Prostate gland (tissue), 2 donors: ENCODE results near the gene RNF40. TPM values are rescaled to one million over a fixed set of nuclear protein-coding genes. Genes with fewer than 3 reads are reported as not detected.

Experiments
- DNase-seq: peaks from one replicate; pipeline ENCODE4 v3.0.0-alpha.2; 2019; ENCODE audit warnings: low spot score
- H3K27ac ChIP-seq, 2 donors: fragments of 200-600 bp; sonication (generic); 2 replicates each; pipeline ENCODE4 v1.5.1; 2017 to 2019
- H3K27me3 ChIP-seq: fragments of 200-600 bp; sonication (generic); replicated peaks from 2 replicates; pipeline ENCODE4 v1.5.1; 2019; ENCODE audit not compliant: insufficient read depth
- H3K36me3 ChIP-seq, 2 donors: fragments of 200-600 bp; sonication (generic); 1 replicate in 1 of 2; 2 replicates in 1 of 2; pipeline versions ENCODE4 v1.5.1 to v1.8.1; 2017 to 2019
- H3K4me1 ChIP-seq: fragments of 200-600 bp; sonication (generic); replicated peaks from 2 replicates; pipeline ENCODE4 v1.5.1; 2019
- H3K4me3 ChIP-seq, 2 donors: fragments of 200-600 bp; sonication (generic); 2 replicates each; pipeline ENCODE4 v1.5.1; 2017 to 2019
- H3K9me3 ChIP-seq: fragments of 200-600 bp; sonication (generic); 2 replicates; pipeline ENCODE4 v1.5.1; 2017
- POLR2A ChIP-seq: fragments of 450-650 bp; IDR thresholded peaks from one replicate; pipeline ENCODE4 v1.6.1; 2016; ENCODE audit warnings: antibody characterized with exemption, mild to moderate bottlenecking
- POLR2AphosphoS5 ChIP-seq: sonication (generic); formaldehyde crosslinking; IDR thresholded peaks from one replicate; pipeline ENCODE4 v1.6.1; 2017; ENCODE audit warnings: antibody characterized with exemption
- WGBS: methylation state at CpG from one replicate; pipeline ENCODE4 v1.1.5; 2018; 5-methylcytosine and 5-hydroxymethylcytosine counted together
- intact Hi-C: fragments of 100-400 bp; cut with DNase I; formaldehyde crosslinking; loops from one replicate; pipeline ENCODE4 v1.14.2; 2022
- total RNA-seq, 2 donors: library from RNA; depleted of rRNA; stranded (reverse); fragments of >200 nt; gene quantifications; one replicate each; pipeline ENCODE4 v1.1.0, GENCODE V29; 2016
- TF ChIP-seq, protein P1 (sequence below), 4 experiments: fragments of 200-600 bp in 2 of 4; fragments of 450-650 bp in 2 of 4; sonication (generic) in 2 of 4; IDR thresholded peaks; 1 replicate in 3 of 4; 2 replicates in 1 of 4; pipeline ENCODE4 v1.5.1; 2016 to 2019; ENCODE audit warnings: antibody characterized with exemption in 4 of 4, mild to moderate bottlenecking in 2 of 4, moderate library complexity in 2 of 4

The RNF40 gene
- total RNA-seq, 2 donors from 2014 or later, result 89.9 to 113 TPM

DNA sequence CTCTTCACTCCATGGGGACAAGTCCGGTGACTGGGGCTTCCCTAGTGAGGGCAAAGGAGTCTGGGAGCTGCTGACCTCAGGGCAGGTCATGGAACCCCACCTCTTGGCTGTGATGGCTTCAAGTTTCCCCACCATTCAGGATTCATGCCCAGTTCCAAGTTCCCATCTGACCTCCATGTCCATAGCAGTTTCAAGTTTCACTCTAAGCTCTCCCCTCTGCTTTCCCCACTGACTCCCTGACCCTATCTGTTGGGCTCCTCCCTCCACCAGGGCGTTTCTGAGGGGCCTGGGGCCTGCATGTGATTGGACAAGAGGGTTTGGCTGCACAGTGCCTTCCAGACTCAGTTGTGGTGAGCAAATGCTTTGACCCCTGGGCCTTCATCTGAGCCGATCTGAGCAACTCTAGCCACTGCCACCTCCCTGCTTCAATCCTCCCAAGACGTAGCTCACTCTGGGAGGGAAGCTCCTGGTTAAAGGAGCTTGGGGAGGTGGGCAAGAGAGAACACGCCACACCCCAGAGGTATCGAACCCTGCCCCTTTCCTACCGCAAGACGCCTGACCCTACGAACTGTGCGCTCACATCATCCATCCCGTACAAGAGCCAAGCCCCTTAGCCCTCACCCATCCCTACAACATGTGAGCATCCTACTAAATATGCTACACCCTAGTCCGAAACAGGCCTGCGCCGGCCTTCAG, 16.6 kb downstream of the RNF40 start:
- Histone ChIP-seq H3K4me3 (no peak overlapping the region), H3K4me1 (no peaks in the 10 kb centered on the region), H3K9me3 (no peaks in the 10 kb centered on the region), H3K27me3 (no peaks in the 10 kb centered on the region), H3K27ac (no peak overlapping the region), H3K36me3 (peaks cover 0 to 13% of the 10 kb centered on the region in 2 donors)
- no peak for DNase-seq
- TF ChIP-seq POLR2AphosphoS5 (no peak), POLR2A (no peak)
- TF ChIP-seq, protein P1, sequence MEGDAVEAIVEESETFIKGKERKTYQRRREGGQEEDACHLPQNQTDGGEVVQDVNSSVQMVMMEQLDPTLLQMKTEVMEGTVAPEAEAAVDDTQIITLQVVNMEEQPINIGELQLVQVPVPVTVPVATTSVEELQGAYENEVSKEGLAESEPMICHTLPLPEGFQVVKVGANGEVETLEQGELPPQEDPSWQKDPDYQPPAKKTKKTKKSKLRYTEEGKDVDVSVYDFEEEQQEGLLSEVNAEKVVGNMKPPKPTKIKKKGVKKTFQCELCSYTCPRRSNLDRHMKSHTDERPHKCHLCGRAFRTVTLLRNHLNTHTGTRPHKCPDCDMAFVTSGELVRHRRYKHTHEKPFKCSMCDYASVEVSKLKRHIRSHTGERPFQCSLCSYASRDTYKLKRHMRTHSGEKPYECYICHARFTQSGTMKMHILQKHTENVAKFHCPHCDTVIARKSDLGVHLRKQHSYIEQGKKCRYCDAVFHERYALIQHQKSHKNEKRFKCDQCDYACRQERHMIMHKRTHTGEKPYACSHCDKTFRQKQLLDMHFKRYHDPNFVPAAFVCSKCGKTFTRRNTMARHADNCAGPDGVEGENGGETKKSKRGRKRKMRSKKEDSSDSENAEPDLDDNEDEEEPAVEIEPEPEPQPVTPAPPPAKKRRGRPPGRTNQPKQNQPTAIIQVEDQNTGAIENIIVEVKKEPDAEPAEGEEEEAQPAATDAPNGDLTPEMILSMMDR (IDR thresholded peaks at IDR 0.05), result no peak
- intact Hi-C loops, result loop anchor here (5.0 kb wide), 1 partner anchor 46 kb away; no protein-coding TSS in a partner anchor
- 77% methylated on average over 14 of the region's 14 CpGs for WGBS

DNA sequence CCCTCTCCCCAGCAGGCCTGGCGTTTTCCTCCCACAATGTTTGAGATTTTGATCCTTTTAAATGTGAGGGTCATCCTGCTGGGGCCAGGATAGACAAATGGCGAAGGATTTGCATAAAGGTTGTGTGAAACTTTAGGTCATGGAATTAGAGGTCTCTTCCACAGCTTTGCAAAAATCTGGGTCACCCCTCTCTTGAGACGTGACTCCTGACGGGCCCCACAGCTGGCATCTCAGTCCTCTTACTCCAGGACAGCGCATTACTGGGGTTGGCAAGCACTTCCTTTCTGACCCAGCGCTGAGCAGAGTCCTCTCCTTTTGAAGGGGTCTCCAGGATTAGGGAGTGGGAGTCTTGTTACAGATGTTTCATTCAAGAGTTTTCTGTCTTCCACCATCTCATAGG, 17.5 kb downstream of the RNF40 start:
- TF ChIP-seq, protein P1 (IDR thresholded peaks at IDR 0.05), result no peak
- TF ChIP-seq POLR2A (no peak), POLR2AphosphoS5 (no peak)
- no peak for DNase-seq
- Histone ChIP-seq H3K27ac (no peak overlapping the region), H3K27me3 (no peaks in the 10 kb centered on the region), H3K9me3 (no peaks in the 10 kb centered on the region), H3K4me1 (no peaks in the 10 kb centered on the region), H3K4me3 (no peak overlapping the region), H3K36me3 (peaks cover 0 to 14% of the 10 kb centered on the region in 2 donors)
- intact Hi-C loops, result loop anchor here (5.0 kb wide), 1 partner anchor 47 kb away; no protein-coding TSS in a partner anchor
- 82% methylated on average over 6 of the region's 6 CpGs for WGBS

DNA sequence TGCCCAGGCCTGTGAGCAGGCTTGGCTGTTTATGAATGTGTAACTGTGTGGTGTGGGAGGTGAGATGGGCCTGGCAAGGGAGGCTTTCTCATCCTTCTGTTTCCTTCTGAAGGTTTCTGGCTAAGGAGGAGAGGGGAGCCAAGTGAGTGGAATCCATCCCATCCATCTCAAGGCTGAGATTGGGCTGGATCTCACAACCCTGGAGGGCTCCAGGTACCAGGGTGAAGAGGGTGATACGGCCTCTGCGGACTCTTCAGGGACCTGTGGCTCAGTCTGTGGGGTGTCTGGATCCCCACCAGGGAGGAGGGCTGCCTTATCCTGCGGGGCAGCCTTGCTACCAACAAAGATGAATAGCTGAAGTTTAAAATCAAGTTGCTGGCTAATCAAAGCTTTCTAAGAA, 17.9 kb downstream of the RNF40 start:
- TF ChIP-seq, protein P1 (IDR thresholded peaks at IDR 0.05), result no peak
- no peak for TF ChIP-seq POLR2A
- no peak for TF ChIP-seq POLR2AphosphoS5
- Histone ChIP-seq H3K36me3 (peaks cover 0 to 14% of the 10 kb centered on the region in 2 donors), H3K27me3 (no peaks in the 10 kb centered on the region), H3K4me1 (no peaks in the 10 kb centered on the region), H3K27ac (no peak overlapping the region), H3K4me3 (no peak overlapping the region), H3K9me3 (no peaks in the 10 kb centered on the region)
- intact Hi-C loops, result no loop called here
- WGBS, result 83% methylated on average over 3 of the region's 3 CpGs
- no peak for DNase-seq

DNA sequence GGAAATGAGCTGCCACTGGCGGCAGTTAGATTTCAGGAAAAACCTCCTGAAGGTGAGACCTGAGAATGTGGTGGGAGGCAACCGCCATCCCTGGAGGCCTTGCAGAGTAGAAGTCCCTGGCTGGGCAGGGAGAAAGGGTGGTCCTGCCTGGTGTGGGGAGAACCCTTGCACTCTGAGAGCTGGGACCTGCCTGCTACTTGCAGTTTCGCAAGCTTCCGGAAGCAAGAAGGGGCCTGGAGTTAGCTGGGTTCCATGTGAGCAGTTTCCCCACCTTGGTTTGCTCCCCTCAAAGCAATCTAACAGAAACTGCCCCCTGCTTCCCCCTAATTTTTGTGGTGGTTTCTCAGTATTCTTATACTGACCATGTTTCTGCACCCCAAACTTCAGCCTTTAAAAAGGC, 18.4 kb downstream of the RNF40 start:
- H3K27ac ChIP-seq, result no peak overlapping the region
- no peaks in the 10 kb centered on the region for H3K27me3 ChIP-seq
- H3K4me3 ChIP-seq, result no peak overlapping the region
- H3K9me3 ChIP-seq, result no peaks in the 10 kb centered on the region
- no peaks in the 10 kb centered on the region for H3K4me1 ChIP-seq
- intact Hi-C loops, result no loop called here
- TF ChIP-seq POLR2A (no peak), POLR2AphosphoS5 (no peak)
- TF ChIP-seq, protein P1 (IDR thresholded peaks at IDR 0.05), result no peak
- WGBS, result 76% methylated on average over 4 of the region's 4 CpGs
- peaks cover 0 to 14% of the 10 kb centered on the region in 2 donors for H3K36me3 ChIP-seq
- DNase-seq, result no peak
